ENCODE data around the gene CDCP2. TPM values are rescaled to one million over a fixed set of nuclear protein-coding genes. Genes with fewer than 3 reads are reported as not detected.

CDCP2 gene
- polyA plus RNA-seq, 2 of the 4 experiments (the other 2 are of a cell fraction), result not detected

DNA sequence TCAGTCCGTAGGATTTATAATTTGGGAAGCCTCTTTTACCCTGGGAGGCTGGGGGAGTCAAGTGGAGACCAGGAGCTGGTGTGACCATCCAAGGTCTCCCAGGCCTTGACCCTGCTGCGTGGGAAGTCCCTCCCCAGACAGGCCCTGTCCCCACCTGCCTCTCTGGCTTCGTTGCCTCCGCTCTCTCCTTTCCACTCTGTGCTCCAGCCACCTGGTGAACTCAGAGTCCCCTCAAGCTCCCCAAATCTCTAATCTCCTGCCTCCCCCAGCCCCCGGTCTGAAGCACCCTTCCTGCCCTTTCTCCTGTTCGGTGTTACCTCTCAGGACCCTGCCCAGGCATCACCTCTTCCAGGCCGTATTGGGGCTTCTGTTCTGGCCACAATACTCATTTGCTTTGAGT, 27.9 kb downstream of the CDCP2 start:
- ChIA-PET POLR2A (no interaction called here), CTCF (interaction anchor here (1.2 to 4.1 kb wide), 5 partner anchors 10 to 364 kb away, joined by 3 to 36 read pairs (median 3); no protein-coding TSS in a partner anchor)
- 81% methylated on average over 7 of the region's 7 CpGs for WGBS (ENCODE audit: missing lambda C conversion rate)
- no peaks in the 10 kb centered on the region for H3K9me3 ChIP-seq
- no peak for FAIRE-seq
- H3K27ac ChIP-seq, result no peak overlapping the region
- no peak overlapping the region for H3K4me2 ChIP-seq
- no peak overlapping the region for H3K4me3 ChIP-seq
- no peak for ATAC-seq
- TF ChIP-seq MYC (IDR thresholded peaks at IDR 0.05; ENCODE audit: borderline replicate concordance, low read length) (no peak), CHD4 (IDR thresholded peaks at IDR 0.05; ENCODE audit: borderline replicate concordance) (no peak), NPAS2 (CRISPR knock-in tag; IDR thresholded peaks at IDR 0.05; ENCODE audit: borderline replicate concordance) (no peak), FOXS1 (CRISPR knock-in tag; IDR thresholded peaks at IDR 0.05) (no peak), RARB (CRISPR knock-in tag; IDR thresholded peaks at IDR 0.05) (no peak), NFE2L2 (conservative IDR thresholded peaks at IDR 0.05; ENCODE audit: low read length) (no peak), EHF (CRISPR knock-in tag; IDR thresholded peaks at IDR 0.05) (no peak), PHF8 (IDR thresholded peaks at IDR 0.05; ENCODE audit: borderline replicate concordance, low read depth) (no peak), HEYL (CRISPR knock-in tag; IDR thresholded peaks at IDR 0.05) (no peak), ZNF302 (CRISPR knock-in tag; IDR thresholded peaks at IDR 0.05) (no peak), RCOR1 (IDR thresholded peaks at IDR 0.05; ENCODE audit: low read depth, low read length) (no peak), SMC3 (IDR thresholded peaks at IDR 0.05) (no peak), CEBPB (IDR thresholded peaks at IDR 0.05) (no peak)
- TF ChIP-seq, protein P1, sequence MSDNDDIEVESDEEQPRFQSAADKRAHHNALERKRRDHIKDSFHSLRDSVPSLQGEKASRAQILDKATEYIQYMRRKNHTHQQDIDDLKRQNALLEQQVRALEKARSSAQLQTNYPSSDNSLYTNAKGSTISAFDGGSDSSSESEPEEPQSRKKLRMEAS (IDR thresholded peaks at IDR 0.05), result no peak
- TF ChIP-seq, protein P2, sequence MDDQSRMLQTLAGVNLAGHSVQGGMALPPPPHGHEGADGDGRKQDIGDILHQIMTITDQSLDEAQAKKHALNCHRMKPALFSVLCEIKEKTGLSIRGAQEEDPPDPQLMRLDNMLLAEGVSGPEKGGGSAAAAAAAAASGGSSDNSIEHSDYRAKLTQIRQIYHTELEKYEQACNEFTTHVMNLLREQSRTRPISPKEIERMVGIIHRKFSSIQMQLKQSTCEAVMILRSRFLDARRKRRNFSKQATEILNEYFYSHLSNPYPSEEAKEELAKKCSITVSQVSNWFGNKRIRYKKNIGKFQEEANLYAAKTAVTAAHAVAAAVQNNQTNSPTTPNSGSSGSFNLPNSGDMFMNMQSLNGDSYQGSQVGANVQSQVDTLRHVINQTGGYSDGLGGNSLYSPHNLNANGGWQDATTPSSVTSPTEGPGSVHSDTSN (IDR thresholded peaks at IDR 0.05), result no peak
- TF ChIP-seq, protein P3, sequence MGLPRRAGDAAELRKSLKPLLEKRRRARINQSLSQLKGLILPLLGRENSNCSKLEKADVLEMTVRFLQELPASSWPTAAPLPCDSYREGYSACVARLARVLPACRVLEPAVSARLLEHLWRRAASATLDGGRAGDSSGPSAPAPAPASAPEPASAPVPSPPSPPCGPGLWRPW (IDR thresholded peaks at IDR 0.05), result no peak
- DNase-seq (ENCODE audit: low read depth in 1 of 2, low spot score in 1 of 2), result no peak
- peaks cover 7% of the 10 kb centered on the region; the same call in 2 of the 3 replicates for H3K4me1 ChIP-seq

DNA sequence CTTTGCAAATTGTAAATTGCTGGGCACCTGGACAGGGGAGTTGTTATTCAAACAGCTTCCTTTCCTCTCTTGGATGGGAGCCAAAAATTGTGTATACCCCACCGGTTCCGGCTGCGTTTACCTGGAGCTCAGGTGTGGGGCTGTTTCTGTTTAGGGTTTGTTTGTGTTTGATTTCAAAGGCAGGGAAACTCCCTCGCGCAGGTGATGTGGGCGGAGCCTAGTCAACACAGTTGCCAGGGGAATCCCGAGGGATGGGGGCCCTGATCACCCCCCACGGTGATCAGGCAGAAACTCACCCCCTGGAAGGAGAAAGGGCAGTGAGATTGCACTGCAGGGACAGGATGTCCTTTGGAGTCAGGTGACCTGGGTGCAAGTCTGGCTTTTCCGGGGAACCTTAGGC, 28.3 kb downstream of the CDCP2 start:
- Histone ChIP-seq H3K4me1 (peaks cover 7% of the 10 kb centered on the region; the same call in 2 of the 3 replicates), H3K4me2 (no peak overlapping the region), H3K27ac (no peak overlapping the region), H3K9me3 (no peaks in the 10 kb centered on the region), H3K4me3 (no peak overlapping the region)
- WGBS (ENCODE audit: missing lambda C conversion rate), result 100% methylated on average over 2 of the region's 9 CpGs
- no peak for FAIRE-seq
- ATAC-seq, result no peak
- no peak for DNase-seq (ENCODE audit: low read depth in 1 of 2, low spot score in 1 of 2)
- CTCF ChIA-PET, result interaction anchor here (1.2 to 4.1 kb wide), 5 partner anchors 11 to 365 kb away, joined by 3 to 36 read pairs (median 3); no protein-coding TSS in a partner anchor
- POLR2A ChIA-PET, result no interaction called here
- TF ChIP-seq RFX5 (IDR thresholded peaks at IDR 0.05) (no peak), KDM1A (IDR thresholded peaks at IDR 0.05; ENCODE audit: low read depth) (no peak), MYC (IDR thresholded peaks at IDR 0.05; ENCODE audit: borderline replicate concordance, low read length) (no peak)
- TF ChIP-seq, protein P4, sequence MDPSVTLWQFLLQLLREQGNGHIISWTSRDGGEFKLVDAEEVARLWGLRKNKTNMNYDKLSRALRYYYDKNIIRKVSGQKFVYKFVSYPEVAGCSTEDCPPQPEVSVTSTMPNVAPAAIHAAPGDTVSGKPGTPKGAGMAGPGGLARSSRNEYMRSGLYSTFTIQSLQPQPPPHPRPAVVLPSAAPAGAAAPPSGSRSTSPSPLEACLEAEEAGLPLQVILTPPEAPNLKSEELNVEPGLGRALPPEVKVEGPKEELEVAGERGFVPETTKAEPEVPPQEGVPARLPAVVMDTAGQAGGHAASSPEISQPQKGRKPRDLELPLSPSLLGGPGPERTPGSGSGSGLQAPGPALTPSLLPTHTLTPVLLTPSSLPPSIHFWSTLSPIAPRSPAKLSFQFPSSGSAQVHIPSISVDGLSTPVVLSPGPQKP (IDR thresholded peaks at IDR 0.05; ENCODE audit: low read depth, low read length), result no peak

- CTCF ChIA-PET, result interaction anchor here (0.6 to 4.1 kb wide), 10 partner anchors 9 to 637 kb away, joined by 3 to 36 read pairs (median 4); no protein-coding TSS in a partner anchor
- Histone ChIP-seq H3K4me3 (no peak overlapping the region), H3K4me1 (peaks cover 20% of the 10 kb centered on the region), H3K9me3 (no peaks in the 10 kb centered on the region), H3K27ac (no peak overlapping the region), H3K4me2 (no peak overlapping the region)
- POLR2A ChIA-PET, result no interaction called here
- ATAC-seq, result no peak
- no peak for FAIRE-seq
- no peak for DNase-seq (ENCODE audit: low read depth in 1 of 2, low spot score in 1 of 2)
- whole genome bisulfite sequencing (ENCODE audit: missing lambda C conversion rate), result 96% methylated on average over 7 of the region's 8 CpGs
- TF ChIP-seq FOXS1 (CRISPR knock-in tag; IDR thresholded peaks at IDR 0.05), result no peak
- TF ChIP-seq HEYL (CRISPR knock-in tag; IDR thresholded peaks at IDR 0.05), result no peak
- TF ChIP-seq TP53 (CRISPR knock-in tag; IDR thresholded peaks at IDR 0.05), result no peak
- TF ChIP-seq E2F6 (IDR thresholded peaks at IDR 0.05; ENCODE audit: borderline replicate concordance, low read depth), result no peak
- TF ChIP-seq, protein P4 (IDR thresholded peaks at IDR 0.05; ENCODE audit: low read depth, low read length), result no peak
- TF ChIP-seq ZC3H11A (IDR thresholded peaks at IDR 0.05), result no peak
- no peak for TF ChIP-seq ESRRA (IDR thresholded peaks at IDR 0.05; ENCODE audit: borderline replicate concordance, low read length)
- TF ChIP-seq MAZ (IDR thresholded peaks at IDR 0.05; ENCODE audit: borderline replicate concordance, low read depth, low read length), result no peak
- TF ChIP-seq NFE2L2 (conservative IDR thresholded peaks at IDR 0.05; ENCODE audit: low read length), result no peak
- TF ChIP-seq CBX8 (IDR thresholded peaks at IDR 0.05), result no peak
- TF ChIP-seq SREBF2 (IDR thresholded peaks at IDR 0.05), result no peak
- no peak for TF ChIP-seq GATA3 (IDR thresholded peaks at IDR 0.05; ENCODE audit: borderline replicate concordance)
- no peak for TF ChIP-seq KDM5A (IDR thresholded peaks at IDR 0.05)
- TF ChIP-seq, protein P5, sequence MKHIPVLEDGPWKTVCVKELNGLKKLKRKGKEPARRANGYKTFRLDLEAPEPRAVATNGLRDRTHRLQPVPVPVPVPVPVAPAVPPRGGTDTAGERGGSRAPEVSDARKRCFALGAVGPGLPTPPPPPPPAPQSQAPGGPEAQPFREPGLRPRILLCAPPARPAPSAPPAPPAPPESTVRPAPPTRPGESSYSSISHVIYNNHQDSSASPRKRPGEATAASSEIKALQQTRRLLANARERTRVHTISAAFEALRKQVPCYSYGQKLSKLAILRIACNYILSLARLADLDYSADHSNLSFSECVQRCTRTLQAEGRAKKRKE (CRISPR knock-in tag; IDR thresholded peaks at IDR 0.05; ENCODE audit: low read depth), result no peak
Measured at GRCh38 chr1:54122992-54123391, 29.8 kb downstream of the CDCP2 start.

All from A549 (cell line).